ENCODE results near the gene LRCH4. TPM values are rescaled to one million over a fixed set of nuclear protein-coding genes. Genes with fewer than 3 reads are reported as not detected.
A peak's percentile ranks its signal among the peaks of the same experiment; 100 is the strongest.

Gene LRCH4
- total and polyA plus RNA-seq, 2 of the 8 experiments (the other 6 are each of a cell fraction or from before 2014, with no cell fraction given), result 15.5 to 36.6 TPM

- Histone ChIP-seq H4K20me1 (replicated peaks in 1 of 2; ENCODE audit: control insufficient read depth in 1 of 2, insufficient read depth in 2 of 2, low read length in 2 of 2) (no peaks in the 10 kb centered on the region), H4K91ac (replicated peaks; ENCODE audit: insufficient read length, low read length) (no peak overlapping the region), H3K27me3 (replicated peaks in 1 of 4; ENCODE audit: control insufficient read depth in 3 of 4, extremely low read depth in 1 of 4, insufficient read depth in 3 of 4, low read length in 3 of 4) (no peaks in the 10 kb centered on the region), H3K18ac (ENCODE audit: extremely low read depth, low read length) (no peak overlapping the region), H2AK5ac (ENCODE audit: low read depth, low read length) (peak overlapping the region; percentile 72; the same call in 1 of the 2 replicates), H3K4me3 (ENCODE audit: extremely low read depth in 1 of 4, insufficient read depth in 2 of 4, low read depth in 3 of 4, low read length in 4 of 4) (no peak overlapping the region; a peak in 1 of 8 replicates), H3K79me1 (ENCODE audit: low read depth, low read length) (peaks cover 2% of the 10 kb centered on the region; the same call in 1 of the 2 replicates), H2BK15ac (ENCODE audit: low read length) (no peak overlapping the region), H2BK20ac (ENCODE audit: low read length) (no peak overlapping the region), H4K5ac (ENCODE audit: insufficient read length, low read depth, low read length) (no peak overlapping the region), H2AFZ (ENCODE audit: low read length) (no peak overlapping the region), H2BK5ac (ENCODE audit: low read depth, low read length) (peak overlapping the region; percentile 26; the same call in 1 of the 2 replicates), H3K4me1 (replicated peaks in 1 of 4; ENCODE audit: control insufficient read depth in 3 of 4, insufficient read depth in 4 of 4, low read length in 3 of 4) (peaks cover 11 to 42% (median 25%) of the 10 kb centered on the region in 4 experiments; a peak in 6 of 7 replicates), H3K14ac (ENCODE audit: insufficient read length) (no peak overlapping the region), H3K79me2 (ENCODE audit: control insufficient read depth in 1 of 2, insufficient read depth in 2 of 2, low read length in 2 of 2) (peaks cover 0 to 36% of the 10 kb centered on the region in 2 experiments; a peak in 3 of 4 replicates), H3K27ac (ENCODE audit: low read depth, low read length) (no peak overlapping the region), H2BK12ac (ENCODE audit: low read depth, low read length) (peak overlapping the region; percentile 44; the same call in 1 of the 2 replicates), H3K23ac (ENCODE audit: insufficient read length) (no peak overlapping the region), H3K9me3 (ENCODE audit: insufficient read depth in 2 of 2, low read depth in 1 of 2, low read length in 1 of 2) (no peaks in the 10 kb centered on the region), H3K56ac (replicated peaks; ENCODE audit: insufficient read length, low read depth, low read length) (no peak overlapping the region), H3K9ac (replicated peaks in 1 of 4; ENCODE audit: extremely low read depth in 1 of 4, low read depth in 3 of 4, low read length in 3 of 4) (no peak overlapping the region; a peak in 1 of 7 replicates), H3K4me2 (ENCODE audit: insufficient read depth in 1 of 2, low read depth in 2 of 2, low read length in 2 of 2) (peak overlapping the region; percentile 27 to 35; a peak in 3 of 4 replicates), H3K23me2 (ENCODE audit: low read depth, low read length) (no peaks in the 10 kb centered on the region), H4K8ac (ENCODE audit: extremely low read depth, insufficient read depth, low read length) (no peak overlapping the region), H3K4ac (replicated peaks; ENCODE audit: insufficient read length, low read depth, low read length) (no peak overlapping the region), H2BK120ac (replicated peaks; ENCODE audit: low read depth, low read length) (no peak overlapping the region), H3K36me3 (ENCODE audit: control insufficient read depth in 2 of 4, insufficient read depth in 4 of 4, low read length in 3 of 4) (peaks cover 2 to 9% (median 3%) of the 10 kb centered on the region in 4 experiments; a peak in 5 of 8 replicates)
- ChIA-PET POLR2A (ENCODE audit: partially characterized antibody) (interaction anchor here (0.6 to 2.9 kb wide), 9 partner anchors 11 to 117 kb away, joined by 3 to 10 read pairs (median 4); partner anchors contain the start of genes MEPCE and ZCWPW1), CTCF (ENCODE audit: partially characterized antibody) (interaction anchor here (0.6 to 26.5 kb wide), 8 partner anchors 9 to 124 kb away, joined by 3 to 341 read pairs (median 4); no protein-coding TSS in a partner anchor)
- 80% methylated on average over 8 of the region's 10 CpGs; no CpG with 5 or more reads in 1 of the 2 experiments for WGBS, 2 experiments (ENCODE audit: extremely low coverage in 1 of 2, insufficient coverage in 1 of 2, insufficient read length in 1 of 2, insufficient replicate concordance in 2 of 2, low coverage in 1 of 2, low lambda C conversion rate in 2 of 2, missing lambda C conversion rate in 1 of 2)
- DNase-seq (ENCODE audit: low read depth in 1 of 2, low spot score in 2 of 2) (no peak), FAIRE-seq (no peak)
- TF ChIP-seq RFX5 (IDR thresholded peaks at IDR 0.05; ENCODE audit: borderline replicate concordance, low read depth, low read length) (no peak), JUND (IDR thresholded peaks at IDR 0.05; ENCODE audit: low read length) (no peak), ASH2L (IDR thresholded peaks at IDR 0.05; ENCODE audit: low read length) (no peak), GTF2F1 (IDR thresholded peaks at IDR 0.05; ENCODE audit: borderline replicate concordance, low read depth, low read length) (no peak), EZH2 (IDR thresholded peaks at IDR 0.05; ENCODE audit: low read depth, low read length, severe bottlenecking) (no peak), SP4 (IDR thresholded peaks at IDR 0.05; ENCODE audit: low read length) (no peak), RNF2 (IDR thresholded peaks at IDR 0.05; ENCODE audit: borderline replicate concordance, low read depth, low read length, missing control alignments, poor library complexity, severe bottlenecking) (no peak), CHD1 (IDR thresholded peaks at IDR 0.05; ENCODE audit: low read depth, low read length) (no peak), CEBPB (IDR thresholded peaks at IDR 0.05; ENCODE audit: low read depth, low read length) (no peak), POU5F1 (IDR thresholded peaks at IDR 0.05; ENCODE audit: low read depth, low read length) (no peak), RAD21 (IDR thresholded peaks at IDR 0.05 in 1 of 2, conservative IDR thresholded peaks at IDR 0.05 in 1 of 2; ENCODE audit: low read depth in 2 of 2, low read length in 2 of 2) (no peak)
These were observed 39.6 kb downstream of the LRCH4 start for GRCh38 chr7:100546129-100546925.

All from H1 (cell line).